H1 (cell line): ENCODE measurements around the gene ITPR3.

Source experiments
- CEBPB ChIP-seq: IDR thresholded peaks from 2 replicates; pipeline ENCODE4 v1.6.1; 2012; ENCODE audit warnings: low read depth, low read length
- CREB1 ChIP-seq: IDR thresholded peaks from 2 replicates; pipeline ENCODE4 v1.6.1; 2012; ENCODE audit warnings: inconsistent platforms
- EZH2 ChIP-seq: fragments of 200-600 bp; sonication (generic); IDR thresholded peaks from 2 replicates; pipeline ENCODE4 v1.7.1; 2012; ENCODE audit warnings: low read depth, mild to moderate bottlenecking, moderate library complexity, low read length, inconsistent platforms; ENCODE audit not compliant: severe bottlenecking
- HDAC2 ChIP-seq, 2 experiments: fragments of 300-600 bp in 1 of 2; sonication (generic) in 1 of 2; IDR thresholded peaks; 2 replicates each; pipeline ENCODE4 v1.6.1; 2011 to 2012; ENCODE audit warnings: low read depth in 2 of 2, low read length in 2 of 2, mild to moderate bottlenecking in 2 of 2, moderate library complexity in 2 of 2, borderline replicate concordance in 1 of 2, inconsistent platforms in 1 of 2
- HDAC6 ChIP-seq: IDR thresholded peaks from one replicate; pipeline ENCODE4 v1.7.1; 2012; ENCODE audit warnings: low read depth, mild to moderate bottlenecking, inconsistent platforms, low read length, moderate library complexity
- JUN ChIP-seq: IDR thresholded peaks from 2 replicates; pipeline ENCODE4 v1.6.1; 2011; ENCODE audit warnings: low read depth, mild to moderate bottlenecking, improper control_type of control experiment, low read length
- POLR2A ChIP-seq, 2 experiments: IDR thresholded peaks; 1 replicate in 1 of 2; 2 replicates in 1 of 2; pipeline ENCODE4 v1.6.1; 2011; ENCODE audit warnings: low read depth in 2 of 2, low read length in 2 of 2, mild to moderate bottlenecking in 2 of 2; ENCODE audit errors: control extremely low read depth in 1 of 2
- SIX5 ChIP-seq: IDR thresholded peaks from 2 replicates; pipeline ENCODE4 v1.6.1; 2011; ENCODE audit warnings: mild to moderate bottlenecking, low read depth, low read length
- YY1 ChIP-seq: IDR thresholded peaks from 2 replicates; pipeline ENCODE4 v1.6.1; 2011; ENCODE audit warnings: low read depth, mild to moderate bottlenecking, low read length
- ZNF274 ChIP-seq: IDR thresholded peaks from 2 replicates; pipeline ENCODE4 v1.7.0; 2012; ENCODE audit warnings: low read length, borderline replicate concordance; ENCODE audit errors: extremely low read depth
- TF ChIP-seq, protein P1 (sequence below), 3 experiments: IDR thresholded peaks; 1 replicate in 2 of 3; 2 replicates in 1 of 3; pipeline versions ENCODE4 v1.5.1 to v1.6.1; 2011; ENCODE audit warnings: low read length in 3 of 3, mild to moderate bottlenecking in 3 of 3, inconsistent platforms in 2 of 3, low read depth in 1 of 3, moderate library complexity in 1 of 3; ENCODE audit not compliant: insufficient read depth in 1 of 3; ENCODE audit errors: control extremely low read depth in 1 of 3
- TF ChIP-seq, protein P2 (sequence below): IDR thresholded peaks from 2 replicates; pipeline ENCODE4 v1.6.1; 2012; ENCODE audit warnings: inconsistent platforms
- TF ChIP-seq, protein P3 (sequence below): IDR thresholded peaks from 2 replicates; pipeline ENCODE4 v1.6.1; 2011; ENCODE audit warnings: low read length, improper control_type of control experiment

DNA sequence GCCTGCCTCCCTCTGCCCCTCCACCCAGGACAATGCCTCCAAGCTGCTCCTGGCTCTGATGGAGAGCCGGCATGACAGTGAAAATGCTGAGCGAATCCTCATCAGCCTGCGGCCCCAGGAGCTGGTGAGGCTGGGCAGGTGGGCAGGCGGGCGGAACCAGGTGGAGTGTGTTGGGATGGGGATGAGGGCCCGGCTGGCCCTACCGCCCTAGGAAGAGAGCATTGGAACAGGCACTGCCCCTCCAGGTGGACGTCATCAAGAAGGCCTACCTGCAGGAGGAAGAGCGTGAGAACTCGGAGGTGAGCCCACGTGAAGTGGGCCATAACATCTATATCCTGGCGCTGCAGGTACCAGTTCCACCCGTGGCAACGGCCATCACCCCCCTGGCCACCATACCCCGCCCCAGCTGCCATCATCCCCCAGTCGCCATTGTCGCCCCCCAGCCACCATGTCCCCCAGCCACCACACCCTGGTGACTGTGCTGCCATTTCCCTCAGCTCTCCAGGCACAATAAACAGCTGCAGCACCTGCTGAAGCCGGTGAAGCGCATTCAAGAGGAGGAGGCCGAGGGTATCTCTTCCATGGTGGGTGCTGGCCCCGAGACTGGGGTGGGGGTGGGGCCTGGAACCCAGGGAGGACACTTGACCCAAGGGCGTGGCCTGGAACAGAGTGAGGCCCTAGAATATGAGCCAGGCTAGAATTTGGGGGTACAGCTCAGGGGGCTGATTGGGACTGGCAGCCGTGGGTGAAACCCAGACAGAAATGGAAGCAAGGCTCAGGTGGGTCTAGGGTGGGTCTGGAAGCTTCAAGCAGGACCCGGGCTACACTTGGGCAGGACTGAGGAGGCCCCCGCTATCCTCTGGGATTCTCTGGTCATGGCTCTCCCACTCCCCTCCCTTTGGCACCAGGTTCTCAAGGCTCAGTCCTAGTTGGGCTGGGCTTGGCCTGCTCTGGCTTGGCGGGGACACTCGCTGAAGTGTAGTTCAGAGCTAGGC lies 66.2 kb downstream of the ITPR3 start:
- TF ChIP-seq, protein P1, sequence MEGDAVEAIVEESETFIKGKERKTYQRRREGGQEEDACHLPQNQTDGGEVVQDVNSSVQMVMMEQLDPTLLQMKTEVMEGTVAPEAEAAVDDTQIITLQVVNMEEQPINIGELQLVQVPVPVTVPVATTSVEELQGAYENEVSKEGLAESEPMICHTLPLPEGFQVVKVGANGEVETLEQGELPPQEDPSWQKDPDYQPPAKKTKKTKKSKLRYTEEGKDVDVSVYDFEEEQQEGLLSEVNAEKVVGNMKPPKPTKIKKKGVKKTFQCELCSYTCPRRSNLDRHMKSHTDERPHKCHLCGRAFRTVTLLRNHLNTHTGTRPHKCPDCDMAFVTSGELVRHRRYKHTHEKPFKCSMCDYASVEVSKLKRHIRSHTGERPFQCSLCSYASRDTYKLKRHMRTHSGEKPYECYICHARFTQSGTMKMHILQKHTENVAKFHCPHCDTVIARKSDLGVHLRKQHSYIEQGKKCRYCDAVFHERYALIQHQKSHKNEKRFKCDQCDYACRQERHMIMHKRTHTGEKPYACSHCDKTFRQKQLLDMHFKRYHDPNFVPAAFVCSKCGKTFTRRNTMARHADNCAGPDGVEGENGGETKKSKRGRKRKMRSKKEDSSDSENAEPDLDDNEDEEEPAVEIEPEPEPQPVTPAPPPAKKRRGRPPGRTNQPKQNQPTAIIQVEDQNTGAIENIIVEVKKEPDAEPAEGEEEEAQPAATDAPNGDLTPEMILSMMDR (IDR thresholded peaks at IDR 0.05; ENCODE audit: control extremely low read depth in 1 of 3, insufficient read depth in 1 of 3, low read depth in 1 of 3, low read length in 3 of 3), result no peak
- TF ChIP-seq, protein P2, sequence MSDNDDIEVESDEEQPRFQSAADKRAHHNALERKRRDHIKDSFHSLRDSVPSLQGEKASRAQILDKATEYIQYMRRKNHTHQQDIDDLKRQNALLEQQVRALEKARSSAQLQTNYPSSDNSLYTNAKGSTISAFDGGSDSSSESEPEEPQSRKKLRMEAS, result no peak
- TF ChIP-seq POLR2A (IDR thresholded peaks at IDR 0.05; ENCODE audit: control extremely low read depth in 1 of 2, low read depth in 2 of 2, low read length in 2 of 2) (no peak), EZH2 (no peak), HDAC2 (IDR thresholded peaks at IDR 0.05; ENCODE audit: borderline replicate concordance in 1 of 2, low read depth in 2 of 2, low read length in 2 of 2) (no peak), YY1 (no peak), HDAC6 (no peak), CEBPB (no peak), CREB1 (no peak), ZNF274 (no peak), JUN (no peak), SIX5 (no peak)
- TF ChIP-seq, protein P3, sequence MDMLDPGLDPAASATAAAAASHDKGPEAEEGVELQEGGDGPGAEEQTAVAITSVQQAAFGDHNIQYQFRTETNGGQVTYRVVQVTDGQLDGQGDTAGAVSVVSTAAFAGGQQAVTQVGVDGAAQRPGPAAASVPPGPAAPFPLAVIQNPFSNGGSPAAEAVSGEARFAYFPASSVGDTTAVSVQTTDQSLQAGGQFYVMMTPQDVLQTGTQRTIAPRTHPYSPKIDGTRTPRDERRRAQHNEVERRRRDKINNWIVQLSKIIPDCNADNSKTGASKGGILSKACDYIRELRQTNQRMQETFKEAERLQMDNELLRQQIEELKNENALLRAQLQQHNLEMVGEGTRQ, result no peak
